GM19035 (cell line): ENCODE measurements around the gene KIZ.

ENCODE experiments used
- ATAC-seq: cut with Tn5 transposase; IDR thresholded peaks from one replicate; pipeline ENCODE4 v1.9.1; 2021; ENCODE audit not compliant: unreplicated experiment

KIZ gene

DNA sequence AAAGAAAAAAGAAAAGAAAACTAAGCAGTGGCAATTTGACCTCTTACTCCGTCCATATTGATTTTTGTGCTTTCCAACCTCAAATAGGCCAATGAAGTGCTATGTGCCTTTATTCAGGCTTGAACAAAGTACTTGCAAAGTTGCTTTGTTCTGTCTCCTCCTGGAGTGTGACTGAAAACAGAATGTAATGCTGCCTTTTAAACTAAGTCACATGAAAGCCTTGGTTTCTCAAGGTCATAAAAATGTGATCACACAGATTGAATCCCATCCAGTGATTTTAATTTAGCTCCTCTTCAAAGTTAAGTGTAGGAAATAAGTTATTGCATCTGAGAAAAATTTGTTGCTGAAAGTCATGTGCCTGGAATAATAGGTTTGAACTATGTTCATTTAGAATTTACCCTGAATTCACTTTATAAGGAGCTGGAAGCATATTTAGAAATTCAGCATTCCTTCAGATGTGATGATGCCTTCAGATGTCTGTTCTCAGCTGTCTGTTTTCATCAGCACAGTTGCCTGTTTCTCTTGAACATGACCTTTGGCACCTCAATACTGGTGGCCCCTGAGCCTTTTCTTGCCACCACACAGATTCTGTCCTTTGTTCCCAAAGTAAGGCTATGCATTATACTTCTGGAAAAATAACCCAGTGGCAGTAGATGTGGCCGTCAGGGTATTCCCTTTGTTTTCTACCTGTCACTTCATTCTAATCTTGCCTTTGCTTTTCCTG, 48.8 kb downstream of the KIZ start:
- no peak for ATAC-seq

DNA sequence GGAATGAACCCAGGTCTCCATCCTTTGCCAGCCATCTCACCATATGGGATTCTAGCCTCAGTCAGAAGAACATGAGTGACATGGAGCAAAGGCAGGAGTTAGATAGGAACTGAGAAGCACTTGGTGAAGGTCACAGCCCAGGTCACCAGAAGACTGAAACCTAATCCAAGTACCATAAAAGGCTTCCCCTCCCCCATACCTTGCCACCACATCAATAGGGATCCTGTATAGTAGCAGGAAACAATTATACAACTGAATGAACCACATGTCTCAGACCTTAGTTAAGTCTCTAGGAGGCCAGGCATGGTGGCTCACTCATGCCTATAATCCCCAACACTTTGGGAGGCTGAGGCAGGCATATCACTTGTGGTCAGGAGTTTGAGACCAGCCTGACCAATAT, 49.6 kb downstream of the KIZ start:
- no peak for ATAC-seq

DNA sequence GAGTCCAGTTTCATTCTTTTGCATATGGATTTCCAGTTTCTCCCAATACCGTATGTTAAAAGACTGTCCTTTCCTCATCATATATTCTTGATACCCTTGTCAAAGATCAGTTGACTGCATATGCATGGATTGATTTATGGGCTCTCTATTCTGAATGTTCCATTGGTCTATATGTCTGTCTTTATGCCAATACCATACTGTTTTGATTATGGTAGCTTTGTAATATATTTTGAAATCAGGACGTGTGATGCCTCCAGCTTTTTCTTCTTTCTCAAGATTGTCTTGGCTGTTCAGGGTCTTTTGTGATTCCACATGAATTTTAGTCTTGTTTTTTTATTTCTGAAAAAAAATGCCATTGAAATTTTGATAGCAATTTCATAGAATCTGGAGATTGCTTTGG, 51.9 kb downstream of the KIZ start:
- no peak for ATAC-seq

DNA sequence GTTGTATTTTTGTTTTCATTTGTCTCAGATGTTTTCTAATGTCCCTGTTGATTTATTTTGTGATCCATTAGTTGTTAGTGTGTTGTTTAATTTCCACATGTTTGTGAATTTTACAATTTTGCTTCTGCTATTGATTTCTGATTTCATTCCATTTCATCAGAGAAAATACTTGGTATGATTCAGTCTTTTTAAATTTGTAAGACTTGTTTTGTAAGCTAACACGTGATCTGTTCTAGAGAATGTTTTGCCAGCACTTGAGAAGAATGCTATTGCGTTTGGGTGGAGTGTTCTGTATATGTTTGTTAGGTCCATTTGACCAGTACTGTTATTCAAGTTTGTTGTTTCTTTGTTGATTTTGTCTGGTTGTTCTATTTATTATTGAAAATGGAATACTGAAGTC, 53.9 kb downstream of the KIZ start:
- no peak for ATAC-seq

DNA sequence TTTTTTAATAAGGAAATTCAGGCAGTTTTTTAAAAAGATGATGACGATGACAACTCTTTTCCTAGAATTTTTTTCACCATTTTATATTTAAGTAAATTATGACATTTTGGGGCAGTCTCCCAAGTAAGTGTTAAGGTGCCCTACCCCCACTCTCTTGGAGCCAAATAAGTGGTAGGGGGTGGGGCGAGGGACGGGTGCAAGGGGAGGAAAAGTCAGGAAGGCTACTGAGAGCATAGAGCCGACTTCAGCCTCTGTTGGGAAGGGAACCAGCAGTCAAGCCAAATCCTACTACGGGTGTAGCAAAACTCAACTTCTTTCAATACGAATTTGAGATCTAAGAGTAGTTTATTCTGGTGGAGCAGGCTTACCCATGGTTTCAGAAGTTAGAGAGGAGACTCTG, 54.4 kb downstream of the KIZ start:
- no peak for ATAC-seq

DNA sequence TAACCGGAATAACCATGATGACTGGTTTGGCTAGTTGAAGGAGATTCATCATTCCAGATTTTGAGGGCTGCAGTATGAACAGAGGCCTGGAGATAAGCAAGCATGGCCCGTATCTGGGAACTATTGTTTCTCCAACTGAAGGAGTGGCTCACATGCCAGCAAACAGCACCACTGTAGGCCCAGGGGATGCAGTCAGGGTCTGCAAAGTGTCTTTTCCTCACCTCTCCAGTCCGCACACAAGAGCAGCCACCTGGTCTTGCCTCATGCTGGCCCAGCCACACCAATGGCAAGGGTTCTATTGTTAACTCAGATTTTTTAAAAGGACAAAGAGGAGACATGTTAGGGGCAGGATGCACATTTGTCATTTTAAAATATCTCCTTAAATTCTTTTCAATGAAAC, 55.1 kb downstream of the KIZ start:
- no peak for ATAC-seq

DNA sequence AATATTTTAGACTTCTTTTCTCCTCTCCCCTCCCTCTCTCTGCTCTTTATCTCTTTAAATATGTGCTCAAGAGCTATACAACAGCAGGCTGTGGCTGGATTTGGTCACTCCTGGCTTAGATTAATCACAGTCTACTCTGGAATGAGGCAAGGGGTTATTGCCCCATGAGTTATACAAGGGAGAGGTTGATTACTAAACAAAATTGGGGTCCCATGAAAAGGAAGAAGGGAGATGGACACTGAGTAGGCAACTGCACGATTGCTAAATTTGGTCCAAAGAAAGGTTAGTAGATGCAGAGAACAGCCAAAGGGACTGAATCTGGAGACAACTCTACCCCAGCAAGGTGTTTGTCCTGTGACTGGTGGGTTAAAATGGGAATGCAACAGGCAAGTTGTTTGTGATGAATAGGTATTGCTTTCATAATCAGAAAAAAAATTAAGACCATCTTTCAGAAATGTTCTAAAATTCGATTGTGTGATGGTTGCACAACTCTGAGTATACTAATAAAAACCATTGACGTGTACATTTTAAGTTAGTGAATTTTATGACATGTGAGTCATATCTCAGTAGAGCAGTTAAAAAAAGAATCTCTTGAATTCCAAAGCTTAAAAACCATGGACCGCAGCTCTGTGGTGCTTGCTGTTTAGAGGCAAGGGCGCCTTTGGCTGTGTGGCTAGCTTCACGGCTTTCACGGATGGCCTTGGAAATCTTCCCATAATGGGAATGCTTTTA, 57.1 kb downstream of the KIZ start:
- ATAC-seq: no peak

DNA sequence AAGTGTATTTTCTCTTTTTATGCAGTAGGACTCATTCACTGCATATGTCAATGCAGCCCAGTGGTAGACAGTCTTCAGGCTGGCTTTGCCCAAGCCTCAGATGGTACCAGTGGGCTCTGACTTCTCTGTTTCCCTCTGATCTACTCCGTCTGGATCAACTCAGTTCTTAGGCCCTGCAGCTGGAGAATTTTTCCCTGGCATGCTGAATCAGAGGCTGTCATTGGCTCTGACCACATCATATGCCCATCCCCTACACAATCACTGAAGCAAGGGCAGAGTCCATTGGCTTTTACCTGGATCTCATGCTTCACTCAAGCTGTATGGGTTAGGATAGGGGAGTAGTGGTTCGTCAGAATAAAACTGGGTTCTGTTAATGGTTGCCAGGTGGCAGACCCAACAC, 57.8 kb downstream of the KIZ start:
- ATAC-seq: no peak

DNA sequence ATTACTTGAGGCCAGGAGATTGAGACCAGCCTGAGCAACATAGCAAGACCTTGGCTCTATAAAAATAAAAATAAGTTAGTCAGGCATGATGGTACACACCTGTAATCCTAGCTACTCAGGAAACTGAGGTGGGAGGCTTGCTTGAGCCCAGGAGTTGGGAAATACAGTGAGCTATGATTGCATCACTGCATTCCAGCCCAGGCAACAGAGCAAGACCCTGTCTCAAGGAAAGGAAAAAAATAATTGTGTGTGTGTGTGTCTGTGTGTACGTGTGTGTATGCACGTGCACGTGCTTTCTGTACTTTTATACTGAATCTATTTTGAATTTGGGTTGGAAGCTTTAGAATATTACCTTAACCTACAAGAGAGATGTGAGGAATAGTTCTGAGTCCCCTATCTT, 58.9 kb downstream of the KIZ start:
- ATAC-seq: no peak

DNA sequence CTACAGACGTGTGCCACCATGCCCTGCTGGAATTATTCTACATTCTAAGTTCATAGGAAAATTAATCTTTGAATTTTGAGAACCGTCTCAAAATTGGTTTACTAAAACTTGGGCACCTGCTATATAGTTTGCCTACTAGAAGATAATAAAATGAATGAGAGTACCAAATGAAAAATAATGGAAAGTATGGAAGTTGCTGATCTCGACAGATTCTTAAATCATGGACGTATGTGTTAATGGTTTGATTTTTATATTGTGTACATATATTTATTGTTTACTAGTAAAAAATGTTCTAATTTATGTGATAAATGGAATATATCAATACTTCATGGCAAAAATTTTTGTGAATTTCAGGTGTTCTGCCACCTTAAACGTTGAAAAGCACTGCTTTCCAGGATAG, 60.0 kb downstream of the KIZ start:
- ATAC-seq: no peak

DNA sequence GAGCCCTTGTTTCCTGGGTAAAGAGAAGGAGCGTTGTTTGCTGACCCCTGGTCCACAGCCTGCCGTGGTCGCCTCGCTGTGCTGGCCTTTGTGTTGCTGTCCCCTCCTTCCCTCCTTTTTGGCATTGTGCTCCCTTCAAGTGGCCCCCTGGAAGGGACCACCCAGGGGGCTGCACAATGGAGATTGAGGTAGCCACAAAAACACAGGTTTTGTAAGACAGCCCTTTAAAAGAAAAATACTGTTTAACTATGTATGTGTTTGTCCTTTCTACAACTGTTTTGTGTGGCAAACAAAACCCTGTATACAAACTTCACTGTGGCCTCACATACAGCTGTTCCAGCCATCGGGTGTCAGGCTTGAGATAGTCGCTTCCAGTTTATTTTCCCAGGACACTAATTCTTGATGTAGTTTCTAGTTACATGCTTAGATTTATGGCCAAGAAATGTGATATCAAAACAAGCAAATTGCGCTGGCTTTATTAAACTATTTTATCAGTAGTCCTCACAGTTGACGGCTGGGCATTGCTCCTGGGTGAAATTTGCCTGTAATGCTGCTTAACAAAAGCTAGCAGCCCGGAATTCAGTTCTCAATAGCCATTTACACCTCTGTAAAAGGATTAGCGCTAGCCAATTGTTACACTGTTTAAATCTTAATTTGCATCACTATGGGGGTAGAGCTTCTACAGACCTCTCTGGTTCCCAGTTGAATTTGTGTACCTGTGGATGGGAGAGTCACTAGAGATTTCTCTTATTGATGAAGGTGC, 64.1 kb downstream of the KIZ start:
- ATAC-seq: no peak

DNA sequence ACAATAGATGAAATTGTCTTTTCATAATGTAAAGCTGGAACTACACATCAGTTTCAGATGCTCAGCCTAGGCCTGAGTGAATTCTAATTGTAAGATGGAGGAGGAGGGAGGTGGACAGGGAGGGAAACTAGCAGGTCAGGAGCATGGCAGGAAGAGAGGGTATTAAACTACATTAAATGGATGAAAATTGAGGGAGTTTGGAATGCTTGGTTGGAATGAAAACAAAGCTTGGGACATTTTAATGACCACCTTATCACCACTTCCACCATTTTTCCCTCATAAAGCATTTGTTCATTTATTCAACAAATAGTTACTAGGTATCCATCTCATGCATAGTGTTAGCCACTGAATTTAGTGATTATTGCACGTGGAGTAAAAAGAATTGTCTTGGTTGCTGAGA, 65.0 kb downstream of the KIZ start:
- ATAC-seq: no peak

DNA sequence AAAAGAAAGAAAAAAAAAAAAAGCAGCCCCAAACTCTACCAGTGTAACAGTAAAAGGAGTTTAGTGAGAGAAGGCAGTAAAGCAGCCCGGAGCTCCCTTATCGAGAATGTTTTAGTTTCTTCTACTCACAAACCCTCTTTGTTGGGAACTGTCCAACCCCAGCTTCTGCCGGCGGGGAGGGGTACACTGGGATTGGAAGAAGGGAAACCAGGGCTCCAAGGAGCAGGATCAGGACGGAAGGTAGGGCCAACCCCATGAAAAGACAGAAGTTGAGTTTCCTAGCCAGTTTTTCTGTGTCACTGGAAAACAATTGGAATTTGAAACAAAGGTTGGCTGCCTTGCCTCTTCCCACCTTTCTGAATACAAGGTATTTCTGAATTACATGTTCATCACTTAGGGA, 66.0 kb downstream of the KIZ start:
- no peak for ATAC-seq

DNA sequence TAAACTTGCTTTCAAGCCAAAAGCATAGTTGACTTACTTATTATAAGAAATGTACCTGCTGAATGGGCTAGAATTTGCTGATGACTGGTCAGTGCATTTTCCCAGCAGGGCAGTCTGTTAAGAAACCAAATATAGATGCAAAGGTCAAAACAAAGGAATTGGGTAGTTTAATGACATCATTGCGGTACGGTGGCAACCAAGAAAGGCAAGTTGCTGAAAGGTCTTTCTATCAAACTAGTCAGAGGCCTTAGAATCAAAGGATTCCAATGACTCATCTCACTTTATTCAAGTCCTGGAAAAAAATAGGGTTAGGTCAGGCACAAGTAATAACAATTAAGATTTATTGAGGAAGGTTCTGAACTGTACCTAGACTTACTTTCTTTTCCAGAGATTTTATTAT, 76.4 kb downstream of the KIZ start:
- ATAC-seq: no peak

DNA sequence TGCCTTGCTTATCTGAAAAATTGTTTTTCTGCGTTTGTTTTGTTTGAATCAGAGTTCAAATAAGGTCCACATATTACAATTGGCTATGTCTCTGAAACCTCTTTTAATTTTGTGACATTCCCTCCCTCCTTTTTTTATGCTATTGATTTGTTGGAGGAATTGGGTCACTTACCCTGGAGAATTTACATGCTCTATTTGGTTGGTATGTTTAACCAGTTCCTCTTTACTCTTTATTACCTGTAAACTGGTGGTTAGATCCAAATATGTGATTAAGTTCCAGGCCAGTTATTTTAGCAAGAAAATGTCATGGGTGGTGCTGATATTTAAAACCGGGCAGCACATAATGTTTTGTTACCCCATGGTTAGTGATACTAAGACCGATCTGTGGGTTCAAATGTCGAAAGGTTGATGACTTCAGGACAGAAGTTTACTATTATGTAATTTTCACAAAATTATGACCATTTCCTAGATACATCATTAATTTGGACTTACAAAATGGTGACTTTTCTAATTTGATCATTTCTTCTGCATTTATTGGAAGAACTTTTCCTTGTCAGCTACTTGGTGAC, 77.3 kb downstream of the KIZ start:
- no peak for ATAC-seq

DNA sequence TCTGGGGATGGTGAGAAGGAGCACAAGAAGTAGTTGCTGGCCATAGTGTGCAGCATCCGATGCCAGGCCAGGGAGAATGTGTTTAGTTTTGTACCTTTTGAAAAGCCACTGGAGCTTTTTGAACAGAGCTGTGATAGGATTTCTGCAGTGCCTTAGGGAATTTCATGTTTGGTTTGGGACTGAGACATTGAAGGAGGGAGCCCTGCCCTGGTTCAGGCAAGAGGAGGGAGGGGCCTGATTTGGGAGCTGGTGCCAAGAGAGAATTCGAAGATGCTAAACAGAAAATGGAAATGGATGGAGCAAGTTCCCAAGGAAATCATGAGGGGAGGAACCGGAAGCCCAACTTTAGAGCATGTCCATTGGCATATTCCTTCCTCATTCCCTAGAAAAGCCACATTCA, 80.7 kb downstream of the KIZ start:
- no peak for ATAC-seq

DNA sequence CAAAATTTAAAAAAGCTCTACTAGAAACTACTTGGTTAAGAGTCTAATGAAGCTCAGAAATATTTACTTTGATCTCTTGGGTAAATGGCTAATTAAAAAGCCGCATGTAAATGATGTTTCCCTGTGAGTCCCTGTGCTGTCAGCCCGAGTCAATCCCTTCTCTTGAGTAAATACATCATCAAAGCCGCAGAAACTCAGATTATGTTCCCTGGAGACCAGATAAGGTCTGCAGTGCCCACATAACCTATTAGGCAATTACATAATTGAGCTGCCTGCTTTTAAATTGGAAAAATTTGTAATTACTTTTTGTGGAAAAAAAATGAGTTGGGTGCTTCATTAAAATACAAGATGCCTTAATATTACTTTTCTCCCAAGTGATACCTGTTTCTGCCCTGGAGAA, 83.1 kb downstream of the KIZ start:
- ATAC-seq: no peak

DNA sequence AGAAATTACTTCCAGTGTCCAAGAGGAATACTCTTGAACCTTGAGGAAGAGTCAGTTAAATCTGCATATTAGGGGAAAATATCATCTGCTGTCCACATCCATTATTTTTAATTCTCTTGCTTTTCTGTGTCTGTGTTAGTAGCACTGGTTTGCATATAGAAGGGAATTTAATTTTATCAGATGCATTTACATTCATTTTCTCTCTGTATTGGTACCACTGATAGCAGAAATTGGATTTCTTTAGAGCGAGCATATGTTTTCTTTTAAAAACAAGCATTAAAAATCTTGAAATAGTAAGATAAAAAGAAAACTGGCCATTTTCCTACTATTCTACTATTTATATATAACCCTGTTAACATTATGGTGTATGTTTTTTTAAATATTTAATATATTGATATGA, 83.8 kb downstream of the KIZ start:
- ATAC-seq: no peak

DNA sequence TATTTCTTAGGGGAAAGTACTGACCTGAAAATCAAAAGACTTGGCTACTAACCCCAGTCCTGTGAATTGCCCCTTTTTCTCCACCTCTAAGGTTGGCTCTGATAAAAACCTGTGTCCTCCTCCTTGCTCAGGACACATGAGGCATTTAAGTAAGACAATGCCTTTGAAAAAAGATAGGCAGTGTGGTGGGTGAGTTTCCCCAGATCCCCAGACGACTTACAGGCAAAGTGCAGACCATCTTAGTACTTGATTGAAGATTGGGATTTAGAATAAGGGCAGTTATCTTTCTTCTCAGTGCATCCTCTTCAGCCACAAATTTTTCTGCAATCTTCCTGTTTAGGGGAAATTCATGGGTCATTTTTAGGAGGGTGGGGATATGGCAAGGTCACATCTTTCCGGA, 87.8 kb downstream of the KIZ start:
- no peak for ATAC-seq

DNA sequence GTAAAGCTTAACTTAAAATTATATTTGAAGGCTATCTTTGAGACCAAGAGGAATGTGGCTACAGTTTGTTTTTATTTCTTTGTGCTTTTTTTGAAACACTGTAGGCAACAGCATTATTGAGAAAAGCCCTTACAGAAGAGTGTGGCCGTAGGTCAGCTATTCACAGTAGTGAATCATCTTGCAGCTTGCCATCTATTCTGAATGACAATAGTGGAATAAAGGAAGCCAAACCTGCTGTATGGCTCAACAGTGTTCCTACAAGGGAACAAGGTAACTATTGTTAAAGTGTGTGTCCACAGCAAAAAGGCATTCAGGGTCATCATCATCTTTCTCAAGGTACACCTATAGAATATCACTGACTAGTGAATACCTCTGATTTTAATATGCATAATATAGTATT, 88.5 kb downstream of the KIZ start:
- no peak for ATAC-seq

DNA sequence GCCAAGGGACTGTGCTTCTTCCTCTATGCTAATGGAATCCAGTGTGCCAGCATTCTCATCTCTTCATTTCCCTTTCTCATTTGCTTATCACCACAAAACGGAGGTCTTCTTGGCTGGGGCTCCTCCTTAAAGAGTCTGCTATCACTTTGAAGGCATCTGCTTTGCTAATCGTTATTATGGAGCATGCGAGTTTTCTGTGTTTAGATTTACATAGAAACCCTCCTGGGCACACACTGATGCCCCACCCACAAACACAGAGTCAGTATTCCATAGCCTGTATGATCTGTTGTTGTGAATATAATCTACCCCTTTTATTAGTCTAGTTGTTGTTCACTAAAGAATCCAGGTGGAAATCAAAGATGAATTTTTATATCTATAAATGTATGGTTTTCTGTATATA, 93.8 kb downstream of the KIZ start:
- ATAC-seq: no peak

DNA sequence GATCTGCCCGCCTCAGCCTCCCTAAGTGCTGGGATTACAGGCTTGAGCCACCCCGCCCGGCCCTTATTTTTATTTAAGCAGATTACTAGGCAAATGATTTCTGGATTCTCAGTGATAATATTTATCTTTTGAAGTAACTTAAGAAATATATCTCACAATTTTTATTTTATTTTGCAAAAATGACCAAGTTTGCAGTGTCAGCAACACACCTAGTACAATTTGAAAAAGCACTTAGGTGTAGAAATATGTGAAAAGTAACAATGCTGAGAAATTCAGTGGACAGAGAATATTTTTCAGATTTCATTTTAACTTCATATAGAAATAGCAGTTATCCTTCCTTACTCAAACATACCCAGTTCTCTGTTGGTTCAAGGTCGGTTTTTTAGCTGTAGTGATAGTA, 98.3 kb downstream of the KIZ start:
- no peak for ATAC-seq
